Stimulated activated CD4-positive, alpha-beta T cell treated with anti-CD3 and anti-CD28 coated beads, TNF-alpha, amount 100 ng/mL, for 48 hours (primary cell): ENCODE results near the gene MED15.
A peak's percentile ranks its signal among the peaks of the same experiment; 100 is the strongest.

Source experiments
- DNase-seq, 3 donors: peaks; one replicate each; pipeline ENCODE4 v3.0.0-alpha.2; 2020; ENCODE audit warnings: low read depth in 3 of 3

The MED15 gene

GRCh38 chr22:20622650-20623339, 115.4 kb downstream of the MED15 start:
- DNase-seq: no peak

- DNase-seq: peak; percentile 36 to 55 (median 41)
Observed at GRCh38 chr22:20624161-20624616, 116.8 kb downstream of the MED15 start.

- no peak for DNase-seq
Observed at GRCh38 chr22:20625270-20625669, 117.9 kb downstream of the MED15 start.

GRCh38 chr22:20626811-20627210, 119.4 kb downstream of the MED15 start:
- no peak for DNase-seq

- no peak for DNase-seq
Observed at GRCh38 chr22:20627432-20627831, 120.0 kb downstream of the MED15 start.

GRCh38 chr22:20628081-20628939, 120.9 kb downstream of the MED15 start:
- DNase-seq: no peak

- DNase-seq: no peak
Observed at GRCh38 chr22:20629401-20629800, 122.0 kb downstream of the MED15 start.

GRCh38 chr22:20630873-20631617, 123.6 kb downstream of the MED15 start:
- no peak for DNase-seq

- no peak for DNase-seq
Observed at GRCh38 chr22:20632082-20632481, 124.7 kb downstream of the MED15 start.

GRCh38 chr22:20632518-20632917, 125.1 kb downstream of the MED15 start:
- DNase-seq: no peak

GRCh38 chr22:20634560-20635226, 127.3 kb downstream of the MED15 start:
- DNase-seq: no peak

- no peak for DNase-seq
Observed at GRCh38 chr22:20635227-20635591, 127.8 kb downstream of the MED15 start.

GRCh38 chr22:20636075-20636812, 128.8 kb downstream of the MED15 start:
- no peak for DNase-seq

- DNase-seq: no peak
Observed at GRCh38 chr22:20636945-20637344, 129.5 kb downstream of the MED15 start.
